Measurements from ENCODE around the gene DENND1A. TPM values are rescaled to one million over a fixed set of nuclear protein-coding genes. Genes with fewer than 3 reads are reported as not detected.

Gene DENND1A
- total RNA-seq, 4 donors from 2014 or later: 20.9 to 33.6 (median 23.7) TPM

DNA sequence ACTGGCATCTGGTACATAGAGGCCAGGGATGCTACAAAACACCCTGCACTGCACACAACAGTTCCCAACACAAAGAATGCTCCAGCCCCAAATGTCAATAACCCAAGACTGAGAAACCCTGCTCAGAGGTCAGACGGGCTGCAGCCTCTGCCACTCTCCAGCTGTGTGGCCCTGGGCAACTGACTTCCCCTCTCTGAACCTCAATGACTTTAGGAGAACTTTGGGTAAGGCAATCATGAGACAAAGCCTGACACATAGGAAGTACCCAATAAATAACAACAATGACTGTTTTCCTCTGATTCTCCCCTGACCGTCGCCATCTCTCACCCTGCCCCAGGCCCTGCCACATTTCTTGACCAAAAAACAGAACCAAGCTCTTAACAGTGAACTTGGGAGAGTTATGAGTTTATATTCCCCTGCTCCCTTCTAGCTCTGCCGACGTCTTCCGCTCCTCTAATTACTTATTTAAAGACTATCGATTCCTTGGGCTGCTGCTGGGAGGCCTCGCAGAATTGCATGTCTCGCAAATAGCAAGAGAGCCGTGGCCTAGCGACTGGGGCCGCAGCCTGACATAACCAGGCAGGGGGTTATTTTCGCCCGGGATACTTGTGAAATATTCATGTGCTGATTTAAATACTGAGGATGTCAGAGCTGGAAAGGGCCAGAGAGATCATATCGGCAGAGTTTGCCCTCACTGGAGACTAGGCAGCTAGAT lies 598.4 kb downstream of the DENND1A start:
- H3K27me3 ChIP-seq: no peaks in the 10 kb centered on the region
- H3K4me1 ChIP-seq: peaks cover 0 to 15% (median 0%) of the 10 kb centered on the region in 3 donors
- no peak overlapping the region for H3K4me3 ChIP-seq
- TF ChIP-seq POLR2A (IDR thresholded peaks at IDR 0.05) (no peak), POLR2AphosphoS5 (IDR thresholded peaks at IDR 0.05) (no peak), EP300 (IDR thresholded peaks at IDR 0.05) (no peak)
- TF ChIP-seq, protein P1, sequence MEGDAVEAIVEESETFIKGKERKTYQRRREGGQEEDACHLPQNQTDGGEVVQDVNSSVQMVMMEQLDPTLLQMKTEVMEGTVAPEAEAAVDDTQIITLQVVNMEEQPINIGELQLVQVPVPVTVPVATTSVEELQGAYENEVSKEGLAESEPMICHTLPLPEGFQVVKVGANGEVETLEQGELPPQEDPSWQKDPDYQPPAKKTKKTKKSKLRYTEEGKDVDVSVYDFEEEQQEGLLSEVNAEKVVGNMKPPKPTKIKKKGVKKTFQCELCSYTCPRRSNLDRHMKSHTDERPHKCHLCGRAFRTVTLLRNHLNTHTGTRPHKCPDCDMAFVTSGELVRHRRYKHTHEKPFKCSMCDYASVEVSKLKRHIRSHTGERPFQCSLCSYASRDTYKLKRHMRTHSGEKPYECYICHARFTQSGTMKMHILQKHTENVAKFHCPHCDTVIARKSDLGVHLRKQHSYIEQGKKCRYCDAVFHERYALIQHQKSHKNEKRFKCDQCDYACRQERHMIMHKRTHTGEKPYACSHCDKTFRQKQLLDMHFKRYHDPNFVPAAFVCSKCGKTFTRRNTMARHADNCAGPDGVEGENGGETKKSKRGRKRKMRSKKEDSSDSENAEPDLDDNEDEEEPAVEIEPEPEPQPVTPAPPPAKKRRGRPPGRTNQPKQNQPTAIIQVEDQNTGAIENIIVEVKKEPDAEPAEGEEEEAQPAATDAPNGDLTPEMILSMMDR (IDR thresholded peaks at IDR 0.05): no peak
- no peak overlapping the region for H3K27ac ChIP-seq
- H3K9me3 ChIP-seq: no peaks in the 10 kb centered on the region
- WGBS, 2 donors (ENCODE audit: low coverage in 1 of 2): 85 to 86% methylated on average over 11 to 13 of the region's 15 CpGs
- H3K36me3 ChIP-seq: no peaks in the 10 kb centered on the region
- no peak for ATAC-seq

Small RNAs within 50 kb of the gene (small RNA-seq; reads per million reads assigned to genes)
- gene MIR601 (0 reads per million in 4 donors), gene MIR7150 (0 reads per million in 4 donors)

Other genes with a start within 250 kb of the DENND1A start
- not detected for gene LHX2, start 81.6 kb upstream of the DENND1A start, total RNA-seq